ENCODE results near the gene FAM3A. TPM values are rescaled to one million over a fixed set of nuclear protein-coding genes. Genes with fewer than 3 reads are reported as not detected.

The FAM3A gene
- total and polyA plus RNA-seq, 10 donors: 29.1 to 54.5 (median 35.0) TPM

DNA sequence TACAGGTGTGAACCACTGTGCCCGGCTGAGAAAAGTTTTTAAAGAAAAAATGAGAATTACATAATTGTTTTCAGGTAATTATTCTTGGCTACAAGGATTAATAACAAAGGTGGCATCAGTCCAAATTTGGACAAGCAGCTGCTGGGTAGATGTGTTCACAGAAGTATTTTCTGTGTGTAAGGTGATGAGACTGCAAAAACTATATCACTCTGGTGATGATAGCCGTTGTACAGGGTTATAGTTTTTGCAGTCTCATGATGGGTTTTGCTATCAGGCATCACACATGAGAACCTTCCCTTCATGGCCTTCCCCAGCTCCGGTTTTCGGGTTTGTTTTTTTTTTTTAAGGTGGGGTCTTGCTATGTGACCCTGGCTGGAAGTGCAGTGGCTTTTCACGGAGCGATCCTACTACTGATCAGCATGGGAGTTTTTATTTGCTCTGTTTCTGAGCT is 20.5 kb downstream of the FAM3A start:
- no peak overlapping the region for H3K27ac ChIP-seq

DNA sequence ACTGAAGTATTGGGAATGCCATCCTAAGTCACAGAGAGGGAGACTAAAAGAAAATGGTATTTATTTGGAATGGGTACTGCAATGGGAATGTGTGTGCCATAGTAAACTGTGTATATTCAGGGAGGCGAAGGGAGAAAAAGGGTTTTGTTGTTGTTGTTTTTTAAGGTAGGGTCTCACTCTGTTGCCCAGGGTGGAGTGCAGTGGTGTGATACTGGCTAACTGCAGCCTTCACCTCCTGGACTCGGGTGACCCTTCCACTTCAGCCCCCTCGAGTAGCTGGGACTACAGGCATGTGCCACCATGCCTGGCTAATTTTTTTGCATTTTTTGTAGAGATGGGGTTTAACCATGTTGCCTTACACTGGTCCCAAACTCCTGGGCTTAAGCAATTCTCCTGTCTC is 21.3 kb downstream of the FAM3A start:
- intact Hi-C loops (cut with DNase I; ENCODE audit: low total_unique reads): no loop called here
- no peak overlapping the region for H3K27ac ChIP-seq

More for the DNA sequence above, 20.5 kb downstream of the FAM3A start:
- no peak for TF ChIP-seq POLR2A (IDR thresholded peaks at IDR 0.05)
- no peak for TF ChIP-seq POLR2AphosphoS5 (IDR thresholded peaks at IDR 0.05)
- TF ChIP-seq, protein P1, sequence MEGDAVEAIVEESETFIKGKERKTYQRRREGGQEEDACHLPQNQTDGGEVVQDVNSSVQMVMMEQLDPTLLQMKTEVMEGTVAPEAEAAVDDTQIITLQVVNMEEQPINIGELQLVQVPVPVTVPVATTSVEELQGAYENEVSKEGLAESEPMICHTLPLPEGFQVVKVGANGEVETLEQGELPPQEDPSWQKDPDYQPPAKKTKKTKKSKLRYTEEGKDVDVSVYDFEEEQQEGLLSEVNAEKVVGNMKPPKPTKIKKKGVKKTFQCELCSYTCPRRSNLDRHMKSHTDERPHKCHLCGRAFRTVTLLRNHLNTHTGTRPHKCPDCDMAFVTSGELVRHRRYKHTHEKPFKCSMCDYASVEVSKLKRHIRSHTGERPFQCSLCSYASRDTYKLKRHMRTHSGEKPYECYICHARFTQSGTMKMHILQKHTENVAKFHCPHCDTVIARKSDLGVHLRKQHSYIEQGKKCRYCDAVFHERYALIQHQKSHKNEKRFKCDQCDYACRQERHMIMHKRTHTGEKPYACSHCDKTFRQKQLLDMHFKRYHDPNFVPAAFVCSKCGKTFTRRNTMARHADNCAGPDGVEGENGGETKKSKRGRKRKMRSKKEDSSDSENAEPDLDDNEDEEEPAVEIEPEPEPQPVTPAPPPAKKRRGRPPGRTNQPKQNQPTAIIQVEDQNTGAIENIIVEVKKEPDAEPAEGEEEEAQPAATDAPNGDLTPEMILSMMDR (IDR thresholded peaks at IDR 0.05 in 8 of 11, conservative IDR thresholded peaks at IDR 0.05 in 3 of 11): no peak
- H3K4me3 ChIP-seq: no peak overlapping the region
- intact Hi-C loops (cut with DNase I; ENCODE audit: low total_unique reads): no loop called here
- 45 to 75% (median 63%) methylated on average over 6 of the region's 6 CpGs for WGBS, 5 donors
- no peaks in the 10 kb centered on the region for H3K9me3 ChIP-seq
- no peaks in the 10 kb centered on the region for H3K36me3 ChIP-seq
- no peaks in the 10 kb centered on the region for H3K27me3 ChIP-seq (replicated peaks in 1 of 7)
- H3K4me1 ChIP-seq: peaks cover 0 to 8% (median 0%) of the 10 kb centered on the region in 6 donors
- no peak for DNase-seq

DNA sequence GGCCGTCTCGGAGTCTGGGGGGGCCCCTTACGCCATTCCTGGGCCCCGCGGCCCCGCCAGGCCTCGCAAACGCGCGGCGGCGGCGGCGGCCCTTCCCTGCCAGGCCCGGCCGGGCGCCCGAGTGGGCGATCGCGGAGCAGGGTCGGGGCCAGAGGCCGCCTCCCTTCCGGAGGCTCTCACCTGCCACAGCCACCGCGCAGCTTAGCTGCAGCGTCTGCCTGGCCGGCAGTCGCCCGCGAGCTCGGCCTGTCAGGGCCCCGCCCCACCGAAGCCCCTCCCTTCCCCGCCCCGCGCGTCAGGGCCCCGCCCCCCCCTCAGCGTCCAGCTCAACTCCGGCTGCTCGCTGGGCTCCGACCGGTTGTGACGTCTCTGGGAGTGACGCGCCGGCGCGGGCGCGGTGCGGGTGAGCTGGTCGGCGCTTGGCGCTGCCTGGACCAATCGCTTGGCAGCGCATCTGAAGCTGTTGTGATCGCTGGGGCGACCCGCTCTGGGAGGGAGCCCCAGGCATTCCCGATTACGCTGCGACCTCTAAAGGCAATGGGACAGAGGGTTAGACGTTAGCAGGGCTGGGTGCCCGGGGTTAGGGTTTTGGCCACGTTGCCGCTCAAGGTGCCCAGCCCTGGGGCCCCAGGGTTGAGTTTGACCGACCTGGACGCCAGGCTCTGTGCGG is 25.5 kb downstream of the FAM3A start, which contains the start of gene SLC10A3:
TSS of gene SLC10A3 (minus strand) at position 216 of the 670 bp plus-strand sequence. CDS start 1,689 bp downstream, outside the sequence.
- H3K27me3 ChIP-seq (replicated peaks in 1 of 7): no peaks in the 10 kb centered on the region
- WGBS, 5 donors: 0 to 52% (median 1%) methylated on average over 1 to 70 of the region's 71 CpGs
- H3K4me3 ChIP-seq: peak within 1 kb of the TSS; percentile 35 to 78 (median 50)
- peak; percentile 97 for DNase-seq
- peaks cover 0 to 16% (median 0%) of the 10 kb centered on the region in 6 donors for H3K36me3 ChIP-seq
- TF ChIP-seq POLR2AphosphoS5 (IDR thresholded peaks at IDR 0.05) (peak; percentile 91 to 94 (median 94)), POLR2A (IDR thresholded peaks at IDR 0.05) (peak in 2 of 3 donors; percentile 23 to 67)
- TF ChIP-seq, protein P1 (IDR thresholded peaks at IDR 0.05 in 8 of 11, conservative IDR thresholded peaks at IDR 0.05 in 3 of 11): peak in 3 of 11 experiments; percentile 9 to 19 (median 11)
- intact Hi-C loops (cut with DNase I; ENCODE audit: low total_unique reads): no loop called here
- peak within 1 kb of the TSS; percentile 77 to 96 (median 92) for H3K27ac ChIP-seq
- peaks cover 0 to 46% (median 26%) of the 10 kb centered on the region in 6 donors for H3K4me1 ChIP-seq
- H3K9me3 ChIP-seq: no peaks in the 10 kb centered on the region

More for the DNA sequence above, 21.3 kb downstream of the FAM3A start:
- no peaks in the 10 kb centered on the region for H3K27me3 ChIP-seq (replicated peaks in 1 of 7)
- peaks cover 0 to 11% (median under 1%) of the 10 kb centered on the region in 6 donors for H3K4me1 ChIP-seq
- WGBS, 5 donors: 66 to 88% (median 76%) methylated on average over 3 of the region's 3 CpGs
- no peak for DNase-seq
- no peaks in the 10 kb centered on the region for H3K9me3 ChIP-seq
- H3K4me3 ChIP-seq: no peak overlapping the region
- H3K36me3 ChIP-seq: no peaks in the 10 kb centered on the region
- TF ChIP-seq POLR2A (IDR thresholded peaks at IDR 0.05) (no peak), POLR2AphosphoS5 (IDR thresholded peaks at IDR 0.05) (no peak)
- TF ChIP-seq, protein P1 (IDR thresholded peaks at IDR 0.05 in 8 of 11, conservative IDR thresholded peaks at IDR 0.05 in 3 of 11): no peak

GRCh38 chrX:154490021-154490413 is 26.0 kb downstream of the FAM3A start:
- no peaks in the 10 kb centered on the region for H3K27me3 ChIP-seq (replicated peaks in 1 of 7)
- intact Hi-C loops (cut with DNase I; ENCODE audit: low total_unique reads): no loop called here
- peaks cover 0 to 51% (median 31%) of the 10 kb centered on the region in 6 donors for H3K4me1 ChIP-seq
- no peaks in the 10 kb centered on the region for H3K9me3 ChIP-seq
- peaks cover 0 to 20% (median 0%) of the 10 kb centered on the region in 6 donors for H3K36me3 ChIP-seq
- DNase-seq: no peak
- WGBS, 5 donors: 0 to 38% (median 9%) methylated on average over 2 to 19 of the region's 19 CpGs; no CpG with 5 or more reads in 1 of the 5 donors
- peak overlapping the region; percentile 35 to 78 (median 50) for H3K4me3 ChIP-seq
- no peak for TF ChIP-seq POLR2A (IDR thresholded peaks at IDR 0.05)
- TF ChIP-seq, protein P1 (IDR thresholded peaks at IDR 0.05 in 8 of 11, conservative IDR thresholded peaks at IDR 0.05 in 3 of 11): no peak
- no peak for TF ChIP-seq POLR2AphosphoS5 (IDR thresholded peaks at IDR 0.05)
- peak overlapping the region; percentile 77 to 96 (median 92) for H3K27ac ChIP-seq

Measured in spleen (tissue), 11 donors.